HTR-8/SVneo (cell line): ENCODE results near the gene BMP7.

ENCODE experiments used
- DNase-seq: peaks from one replicate; pipeline ENCODE4 v3.0.0; 2011; ENCODE audit warnings: low spot score, mixed read lengths; ENCODE audit not compliant: insufficient read length
- FAIRE-seq: peaks from 2 replicates; lab custom pipeline; 2011; peaks lifted over from hg19 to GRCh38; lab: Jason Lieb, UNC

Gene BMP7

GRCh38 chr20:57266291-57267157 is at the start of gene BMP7:
BMP7 (minus strand) TSS chr20:57266641; CDS start chr20:57266122, 519 bp downstream.
- DNase-seq (peak; percentile 69), FAIRE-seq (peak; percentile 73)

- no peak for FAIRE-seq
- DNase-seq: no peak
Measured at GRCh38 chr20:57315976-57316480, 49.6 kb upstream of the BMP7 start.

GRCh38 chr20:57315083-57315975 is 48.9 kb upstream of the BMP7 start:
- DNase-seq (no peak), FAIRE-seq (peak; percentile 94)

GRCh38 chr20:57313951-57314350 is 47.5 kb upstream of the BMP7 start:
- no peak for DNase-seq
- peak; percentile 20 for FAIRE-seq

GRCh38 chr20:57313230-57313629 is 46.8 kb upstream of the BMP7 start:
- FAIRE-seq (peak; percentile 94), DNase-seq (no peak)

GRCh38 chr20:57312138-57312537 is 45.7 kb upstream of the BMP7 start:
- DNase-seq (no peak), FAIRE-seq (peak; percentile 95)

GRCh38 chr20:57310821-57311514 is 44.5 kb upstream of the BMP7 start:
- DNase-seq (no peak), FAIRE-seq (no peak)

- FAIRE-seq: no peak
- no peak for DNase-seq
Measured at GRCh38 chr20:57309544-57310115, 43.2 kb upstream of the BMP7 start.

GRCh38 chr20:57308451-57309271 is 42.2 kb upstream of the BMP7 start:
- no peak for DNase-seq
- FAIRE-seq: peak; percentile 83

- no peak for DNase-seq
- peak; percentile 74 for FAIRE-seq
Measured at GRCh38 chr20:57306747-57307146, 40.3 kb upstream of the BMP7 start.

- FAIRE-seq (peak; percentile 74), DNase-seq (no peak)
Measured at GRCh38 chr20:57301026-57301425, 34.6 kb upstream of the BMP7 start.

GRCh38 chr20:57298457-57298856 is 32.0 kb upstream of the BMP7 start:
- DNase-seq: no peak

GRCh38 chr20:57294550-57294949 is 28.1 kb upstream of the BMP7 start:
- FAIRE-seq: no peak

More at GRCh38 chr20:57298457-57298856, 32.0 kb upstream of the BMP7 start:
- FAIRE-seq: peak; percentile 78

GRCh38 chr20:57293995-57294394 is 27.6 kb upstream of the BMP7 start:
- FAIRE-seq: peak; percentile 88

More at GRCh38 chr20:57294550-57294949, 28.1 kb upstream of the BMP7 start:
- no peak for DNase-seq

GRCh38 chr20:57292611-57293010 is 26.2 kb upstream of the BMP7 start:
- DNase-seq (no peak), FAIRE-seq (no peak)

More at GRCh38 chr20:57293995-57294394, 27.6 kb upstream of the BMP7 start:
- DNase-seq: no peak

GRCh38 chr20:57291694-57292093 is 25.3 kb upstream of the BMP7 start:
- DNase-seq (no peak), FAIRE-seq (no peak)

GRCh38 chr20:57291003-57291402 is 24.6 kb upstream of the BMP7 start:
- FAIRE-seq: no peak
- DNase-seq: no peak

- DNase-seq (no peak), FAIRE-seq (no peak)
Measured at GRCh38 chr20:57290178-57290484, 23.7 kb upstream of the BMP7 start.
